GM12873 (cell line): Measurements from ENCODE around the gene PKIG.

Experiments
- TF ChIP-seq, protein P1 (sequence below): IDR thresholded peaks from 2 replicates; pipeline ENCODE4 v1.5.1; 2012; ENCODE audit warnings: low read depth, mild to moderate bottlenecking, moderate library complexity, low read length, control low read depth; ENCODE audit not compliant: insufficient read depth; ENCODE audit errors: missing control alignments

The PKIG gene

DNA sequence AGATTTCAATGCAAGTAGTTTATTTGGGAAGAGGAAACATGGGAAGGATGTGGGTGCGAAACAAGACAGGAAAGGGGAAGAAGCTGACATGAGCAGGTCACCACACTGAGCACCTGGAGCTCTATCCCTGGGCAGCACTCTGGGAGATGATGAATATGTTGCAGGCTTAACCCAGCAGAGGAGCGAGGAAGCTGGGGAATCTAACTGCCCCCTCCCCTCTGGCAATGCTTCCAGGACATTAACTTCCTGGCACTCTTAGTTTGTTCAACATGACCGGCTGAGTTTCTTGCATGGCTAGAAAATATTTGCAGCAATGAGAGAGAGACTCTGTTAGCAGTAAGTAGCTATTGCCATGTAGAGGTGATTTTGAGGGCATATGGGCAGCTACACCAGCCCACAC lies 74.1 kb downstream of the PKIG start:
- TF ChIP-seq, protein P1, sequence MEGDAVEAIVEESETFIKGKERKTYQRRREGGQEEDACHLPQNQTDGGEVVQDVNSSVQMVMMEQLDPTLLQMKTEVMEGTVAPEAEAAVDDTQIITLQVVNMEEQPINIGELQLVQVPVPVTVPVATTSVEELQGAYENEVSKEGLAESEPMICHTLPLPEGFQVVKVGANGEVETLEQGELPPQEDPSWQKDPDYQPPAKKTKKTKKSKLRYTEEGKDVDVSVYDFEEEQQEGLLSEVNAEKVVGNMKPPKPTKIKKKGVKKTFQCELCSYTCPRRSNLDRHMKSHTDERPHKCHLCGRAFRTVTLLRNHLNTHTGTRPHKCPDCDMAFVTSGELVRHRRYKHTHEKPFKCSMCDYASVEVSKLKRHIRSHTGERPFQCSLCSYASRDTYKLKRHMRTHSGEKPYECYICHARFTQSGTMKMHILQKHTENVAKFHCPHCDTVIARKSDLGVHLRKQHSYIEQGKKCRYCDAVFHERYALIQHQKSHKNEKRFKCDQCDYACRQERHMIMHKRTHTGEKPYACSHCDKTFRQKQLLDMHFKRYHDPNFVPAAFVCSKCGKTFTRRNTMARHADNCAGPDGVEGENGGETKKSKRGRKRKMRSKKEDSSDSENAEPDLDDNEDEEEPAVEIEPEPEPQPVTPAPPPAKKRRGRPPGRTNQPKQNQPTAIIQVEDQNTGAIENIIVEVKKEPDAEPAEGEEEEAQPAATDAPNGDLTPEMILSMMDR = no peak

DNA sequence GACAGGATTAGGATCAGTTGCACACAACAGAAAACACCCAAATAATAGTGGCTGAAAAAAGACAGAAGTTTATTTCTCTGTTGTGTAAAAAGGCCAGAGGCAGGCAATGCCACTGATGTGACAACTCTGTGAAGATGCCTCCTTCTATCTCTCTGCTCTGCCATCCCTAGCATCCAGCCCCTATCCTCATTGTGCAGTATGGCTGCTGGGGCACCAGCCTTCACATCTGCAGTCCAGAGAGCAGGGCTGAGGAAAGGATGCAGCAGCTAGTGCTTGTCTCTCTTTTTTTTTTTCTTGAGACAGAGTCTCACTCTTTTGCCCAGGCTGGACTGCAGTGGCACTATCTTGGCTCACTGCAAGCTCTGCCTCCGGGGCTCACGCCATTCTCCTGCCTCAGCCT lies 75.5 kb downstream of the PKIG start:
- TF ChIP-seq, protein P1 = no peak

DNA sequence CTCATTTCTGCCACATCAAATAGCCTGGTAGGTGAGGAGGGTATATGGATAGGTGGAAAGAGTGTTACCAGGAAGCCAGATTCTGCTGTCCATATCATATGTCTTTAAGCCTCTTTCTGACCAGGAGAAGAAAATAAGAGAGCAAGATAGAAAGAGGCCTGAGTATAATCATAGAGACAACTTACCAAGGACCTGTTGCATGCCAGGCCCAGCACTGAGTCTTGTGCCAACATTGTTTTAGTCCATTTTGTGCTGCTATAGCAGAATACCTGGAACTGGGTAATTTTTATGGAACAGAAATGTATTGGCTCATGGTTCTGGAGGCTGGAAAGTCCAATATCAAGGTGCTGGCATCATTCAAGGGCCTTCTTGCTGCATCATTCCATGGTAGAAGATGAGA lies 76.4 kb downstream of the PKIG start:
- TF ChIP-seq, protein P1 = no peak

DNA sequence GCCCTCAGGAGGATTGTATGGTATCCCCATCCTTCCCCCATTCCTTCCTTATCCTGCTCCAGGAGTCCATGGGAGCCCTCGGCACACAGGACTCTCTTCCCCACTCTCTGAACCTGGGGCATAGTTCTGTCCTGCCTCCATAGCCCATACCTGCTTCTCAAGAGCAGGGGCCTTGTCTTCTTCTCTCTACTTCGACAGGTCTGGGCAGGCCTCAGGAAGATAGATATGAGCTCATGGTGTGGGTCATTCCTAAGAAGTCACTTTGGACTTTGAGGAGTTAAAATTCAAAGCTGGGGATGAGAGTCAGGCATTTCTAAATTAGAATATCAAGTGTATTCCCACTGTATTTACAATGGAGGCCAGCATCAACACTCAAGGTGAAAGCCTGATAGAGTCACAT lies 77.6 kb downstream of the PKIG start:
- TF ChIP-seq, protein P1 = no peak

DNA sequence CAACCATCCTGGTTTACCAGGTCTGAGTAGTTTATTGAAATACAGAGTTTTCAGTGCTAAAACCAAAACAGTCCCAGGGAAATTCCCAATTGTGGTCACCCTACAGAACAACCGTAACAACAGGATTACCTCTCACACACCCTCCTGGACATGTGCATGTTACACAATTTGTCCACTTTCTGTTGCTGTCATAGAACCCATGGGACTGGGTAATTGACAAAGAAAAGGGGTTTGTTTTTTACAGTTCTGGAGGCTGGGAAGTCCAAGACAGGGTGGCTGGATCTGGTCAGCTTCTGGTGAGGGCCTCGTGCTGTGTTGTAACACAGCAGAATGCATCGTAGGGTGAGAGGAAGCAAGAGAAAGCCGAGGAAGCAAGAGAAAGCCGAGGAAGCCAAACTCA lies 78.2 kb downstream of the PKIG start:
- TF ChIP-seq, protein P1 = no peak

DNA sequence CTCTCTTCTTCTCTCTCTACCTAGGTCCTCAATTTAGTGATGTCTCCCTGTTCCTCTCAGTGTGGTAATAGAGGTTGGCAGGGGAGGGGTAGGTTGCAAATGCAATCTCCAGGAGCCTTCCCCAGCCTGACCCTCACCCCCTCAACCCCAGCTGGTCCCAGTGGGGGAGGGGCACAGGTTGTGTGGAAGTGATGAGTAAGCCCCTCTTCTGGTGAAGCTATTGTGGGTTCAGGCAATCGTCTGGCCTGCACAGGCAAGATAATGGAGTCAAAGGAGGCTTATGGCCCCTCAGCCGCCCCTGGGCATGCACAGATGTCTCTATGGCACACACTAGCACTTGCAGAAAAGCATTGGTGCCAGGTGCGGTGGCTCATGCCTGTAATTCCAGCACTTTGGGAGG lies 79.9 kb downstream of the PKIG start:
- TF ChIP-seq, protein P1 = no peak

DNA sequence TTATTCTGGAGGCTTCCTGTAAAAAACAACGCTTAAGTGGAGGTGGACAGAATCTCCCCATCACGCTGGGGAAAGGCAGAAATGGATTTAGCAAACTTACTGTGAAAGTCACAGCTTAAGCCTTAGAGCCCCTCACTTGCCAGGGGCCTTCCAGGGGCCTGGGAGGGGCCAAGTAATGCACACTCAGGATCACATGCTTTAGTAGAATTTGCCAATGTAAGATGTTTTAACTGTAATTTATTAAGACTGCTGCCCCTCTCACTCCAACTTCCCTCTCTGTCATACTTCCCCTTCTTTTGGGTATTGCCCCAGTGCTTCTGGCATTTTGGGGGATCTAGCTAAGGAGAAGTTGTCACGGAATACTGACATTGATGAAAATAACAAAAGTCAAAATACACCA lies 81.8 kb downstream of the PKIG start:
- TF ChIP-seq, protein P1 = no peak
